ENCODE results near the gene CRK. TPM values are rescaled to one million over a fixed set of nuclear protein-coding genes. Genes with fewer than 3 reads are reported as not detected.

CRK gene
- polyA plus RNA-seq, 3 donors, result 65.2 to 69.7 (median 69.4) TPM

DNA sequence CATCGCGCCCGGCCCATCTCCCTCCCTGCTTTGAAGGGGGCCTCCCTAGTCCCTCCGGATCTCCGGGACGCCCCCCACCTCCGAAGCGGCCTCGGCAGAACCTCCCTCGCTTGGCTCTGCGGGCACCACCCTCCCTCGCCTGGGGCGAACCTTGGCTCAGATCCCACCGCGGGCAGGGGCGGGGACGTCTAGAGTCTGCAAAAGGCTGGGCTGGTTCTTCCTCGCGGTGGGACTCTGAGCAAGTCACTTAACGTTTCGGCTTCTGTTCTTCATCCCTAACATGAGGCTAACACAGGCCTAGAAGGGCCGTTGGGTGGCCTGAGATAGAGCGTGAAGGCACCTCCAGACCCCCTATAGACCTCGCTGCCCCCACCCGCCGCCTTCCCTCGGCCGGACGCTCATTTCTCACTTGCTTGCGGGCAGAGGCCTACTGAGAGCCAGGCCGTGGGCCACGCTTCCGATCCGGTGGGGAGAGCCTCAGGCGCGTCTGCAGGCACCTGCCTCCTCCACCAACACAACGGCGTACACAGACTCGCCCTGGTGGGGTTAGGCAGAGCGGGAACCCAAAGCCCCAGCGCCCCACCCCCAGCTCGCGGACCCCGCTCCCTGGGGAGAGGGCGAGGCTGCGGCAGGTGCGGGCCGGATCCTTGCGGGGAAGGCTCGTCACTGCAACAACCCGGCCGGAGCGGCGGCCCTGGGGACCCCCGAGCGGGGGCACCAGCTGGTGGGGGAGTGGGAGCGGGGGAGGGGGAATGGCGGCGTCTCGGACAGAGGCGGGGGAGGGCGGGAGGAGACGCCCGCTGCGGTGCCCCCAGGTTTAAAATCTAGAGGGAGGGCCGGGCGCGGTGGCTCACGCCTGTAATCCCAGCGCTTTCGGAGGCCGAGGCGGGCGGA is 31.0 kb upstream of the CRK start:
- DNase-seq (ENCODE audit: low read depth in 3 of 3, low spot score in 2 of 3), result no peak

DNA sequence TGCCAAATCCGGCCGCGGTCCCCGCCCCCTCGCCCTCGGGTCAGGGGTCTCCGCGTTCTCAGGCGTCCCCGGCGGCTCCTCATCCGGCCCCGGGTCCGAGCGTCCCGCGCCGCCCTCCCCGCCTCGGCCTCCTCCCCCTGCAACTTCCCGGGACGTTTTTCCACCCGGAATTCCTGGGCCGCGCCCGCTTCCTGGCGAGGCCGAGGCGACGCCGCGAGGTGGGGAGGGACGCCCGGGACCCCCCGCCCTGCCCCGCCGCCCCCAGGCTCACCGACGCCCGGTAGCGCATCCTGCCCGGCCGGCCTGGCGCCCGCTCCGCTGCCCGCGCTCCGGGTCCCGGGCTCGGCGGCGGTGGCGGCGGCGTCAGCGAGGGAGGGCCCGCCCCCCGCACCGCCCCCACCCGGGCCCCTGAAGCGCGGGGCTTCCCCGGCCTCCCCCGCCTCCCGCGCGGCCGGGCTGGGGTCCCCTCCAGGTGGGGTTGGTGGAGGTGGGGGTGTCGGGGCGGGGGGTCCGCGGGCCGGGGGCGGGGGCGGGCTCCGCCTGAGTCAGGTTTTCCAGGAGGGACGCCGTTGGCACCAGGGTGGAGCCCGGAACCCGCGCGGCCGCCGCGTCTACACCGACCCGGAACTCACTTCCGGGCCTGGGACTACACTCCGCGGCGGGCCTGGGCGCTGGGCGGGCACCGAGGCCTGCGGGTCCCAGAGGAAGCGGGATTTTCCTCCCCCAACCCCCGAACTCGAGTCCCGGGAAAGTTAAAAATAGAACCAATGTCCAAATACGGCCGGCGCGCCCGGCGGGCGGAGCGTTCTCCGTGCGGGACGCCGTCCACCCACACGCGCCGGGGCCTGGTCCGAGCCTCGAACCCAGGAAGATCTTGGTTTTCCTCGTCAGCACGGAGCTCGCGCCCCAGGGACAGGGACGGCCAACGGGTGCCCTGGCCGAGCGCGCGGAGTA is 29.7 kb upstream of the CRK start:
- DNase-seq (ENCODE audit: low read depth in 3 of 3, low spot score in 2 of 3), result no peak

GRCh38 chr17:1484676-1485422 is 28.8 kb upstream of the CRK start:
- DNase-seq (ENCODE audit: low read depth in 3 of 3, low spot score in 2 of 3), result no peak

- DNase-seq (ENCODE audit: low read depth in 3 of 3, low spot score in 2 of 3), result no peak
Measured at GRCh38 chr17:1484060-1484535, 28.1 kb upstream of the CRK start.

- no peak for DNase-seq (ENCODE audit: low read depth in 3 of 3, low spot score in 2 of 3)
Measured at GRCh38 chr17:1482680-1483079, 26.6 kb upstream of the CRK start.

GRCh38 chr17:1481736-1482135 is 25.7 kb upstream of the CRK start:
- DNase-seq (ENCODE audit: low read depth in 3 of 3, low spot score in 2 of 3), result no peak

- DNase-seq (ENCODE audit: low read depth in 3 of 3, low spot score in 2 of 3), result no peak
Measured at GRCh38 chr17:1480747-1481465, 24.9 kb upstream of the CRK start.

DNA sequence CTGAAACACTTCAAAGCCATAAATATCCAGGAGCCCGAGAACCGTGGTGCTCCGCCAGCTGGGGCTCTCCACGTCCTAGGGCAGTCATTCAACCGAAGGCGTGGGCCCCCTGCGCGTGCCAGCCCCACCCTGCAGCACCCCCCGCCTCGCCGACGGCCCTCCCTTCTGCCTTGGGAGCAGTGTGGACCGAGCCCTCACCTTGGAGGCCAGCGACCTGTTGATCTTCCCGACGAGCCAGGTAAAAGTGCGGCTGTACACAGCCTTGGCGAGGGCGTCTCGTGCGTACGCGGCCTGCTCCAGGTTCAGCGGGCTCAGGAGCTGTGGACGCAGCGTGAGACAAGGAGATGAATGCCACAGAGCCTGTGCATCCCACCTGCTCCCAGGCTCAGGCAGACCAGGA is 22.4 kb upstream of the CRK start:
- DNase-seq (ENCODE audit: low read depth in 3 of 3, low spot score in 2 of 3), result no peak

DNA sequence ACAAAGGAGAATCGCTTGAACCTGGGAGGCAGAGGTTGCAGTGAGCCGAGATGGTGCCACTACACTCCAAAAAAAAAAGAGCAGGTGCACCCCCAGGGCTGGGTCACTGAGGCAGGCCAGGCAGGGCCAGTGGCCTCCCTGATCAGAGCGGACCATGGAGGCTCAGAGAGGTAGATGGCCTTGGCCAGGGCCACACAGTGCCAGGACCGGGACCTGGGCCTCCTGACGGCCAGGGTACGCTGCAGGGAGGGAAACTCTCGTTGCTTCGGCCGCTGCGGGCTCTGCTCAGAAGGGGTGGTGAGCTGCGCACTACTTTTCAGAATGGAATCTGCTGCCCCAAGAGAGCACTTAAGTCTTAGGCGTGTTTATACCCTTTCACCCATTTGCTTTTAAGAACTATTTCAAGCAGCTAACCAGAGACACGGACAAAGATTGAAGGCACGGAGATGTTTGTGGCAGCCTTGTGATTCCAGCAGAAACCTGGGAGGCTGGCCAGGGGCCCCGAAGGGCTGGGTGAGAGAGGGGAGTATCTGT is 19.4 kb upstream of the CRK start:
- DNase-seq (ENCODE audit: low read depth in 3 of 3, low spot score in 2 of 3), result no peak

- no peak for DNase-seq (ENCODE audit: low read depth in 3 of 3, low spot score in 2 of 3)
Measured at GRCh38 chr17:1474402-1475189, 18.6 kb upstream of the CRK start.

- DNase-seq (ENCODE audit: low read depth in 3 of 3, low spot score in 2 of 3), result no peak
Measured at GRCh38 chr17:1473841-1474240, 17.8 kb upstream of the CRK start.

- no peak for DNase-seq (ENCODE audit: low read depth in 3 of 3, low spot score in 2 of 3)
Measured at GRCh38 chr17:1473170-1473569, 17.1 kb upstream of the CRK start.

DNA sequence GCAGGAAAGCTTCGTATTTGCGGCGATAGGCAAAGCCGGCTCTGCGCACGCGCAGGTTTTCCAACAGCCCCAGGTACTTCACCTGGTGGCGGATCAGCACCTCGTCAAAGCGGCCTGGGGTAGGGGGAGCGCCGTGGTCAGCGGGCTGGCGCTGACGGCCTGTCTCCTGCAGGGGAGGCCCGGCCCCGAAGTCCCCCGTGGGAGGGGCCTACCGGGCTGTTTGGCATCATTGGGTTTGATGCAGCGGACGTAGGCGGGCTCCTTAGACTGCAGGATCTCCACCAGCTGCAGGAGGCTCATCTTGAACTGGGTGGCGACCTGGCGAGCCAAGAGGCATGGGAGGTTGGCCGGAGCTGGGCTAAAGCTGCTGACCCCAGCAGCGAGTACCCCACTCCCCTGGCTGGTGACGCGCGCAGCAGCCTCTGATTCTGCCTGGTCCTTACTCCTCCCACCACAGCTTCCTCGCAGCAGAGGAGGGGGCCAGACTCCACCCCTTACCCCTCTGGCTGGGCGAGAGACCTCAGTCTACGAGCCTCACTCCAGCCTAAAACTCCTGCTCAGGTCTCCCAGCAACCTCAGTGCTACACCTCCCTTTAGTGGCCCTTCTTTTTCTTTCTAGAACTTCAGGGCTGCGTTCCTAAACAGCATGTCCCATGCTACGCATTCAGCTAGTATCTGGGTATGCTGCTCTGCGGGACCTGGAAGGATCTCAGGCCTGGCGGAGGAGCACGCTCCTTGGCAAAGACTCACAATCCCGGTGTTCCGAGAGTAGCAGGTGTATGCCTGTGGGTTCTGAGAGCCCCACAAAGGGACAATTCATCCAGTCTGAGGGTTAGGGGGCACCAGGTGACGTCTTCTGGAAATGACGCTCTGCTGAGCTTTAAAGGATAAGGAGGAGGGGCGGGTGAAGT is 16.1 kb upstream of the CRK start:
- DNase-seq (ENCODE audit: low read depth in 3 of 3, low spot score in 2 of 3), result no peak

GRCh38 chr17:1471490-1471889 is 15.5 kb upstream of the CRK start:
- DNase-seq (ENCODE audit: low read depth in 3 of 3, low spot score in 2 of 3), result no peak

DNA sequence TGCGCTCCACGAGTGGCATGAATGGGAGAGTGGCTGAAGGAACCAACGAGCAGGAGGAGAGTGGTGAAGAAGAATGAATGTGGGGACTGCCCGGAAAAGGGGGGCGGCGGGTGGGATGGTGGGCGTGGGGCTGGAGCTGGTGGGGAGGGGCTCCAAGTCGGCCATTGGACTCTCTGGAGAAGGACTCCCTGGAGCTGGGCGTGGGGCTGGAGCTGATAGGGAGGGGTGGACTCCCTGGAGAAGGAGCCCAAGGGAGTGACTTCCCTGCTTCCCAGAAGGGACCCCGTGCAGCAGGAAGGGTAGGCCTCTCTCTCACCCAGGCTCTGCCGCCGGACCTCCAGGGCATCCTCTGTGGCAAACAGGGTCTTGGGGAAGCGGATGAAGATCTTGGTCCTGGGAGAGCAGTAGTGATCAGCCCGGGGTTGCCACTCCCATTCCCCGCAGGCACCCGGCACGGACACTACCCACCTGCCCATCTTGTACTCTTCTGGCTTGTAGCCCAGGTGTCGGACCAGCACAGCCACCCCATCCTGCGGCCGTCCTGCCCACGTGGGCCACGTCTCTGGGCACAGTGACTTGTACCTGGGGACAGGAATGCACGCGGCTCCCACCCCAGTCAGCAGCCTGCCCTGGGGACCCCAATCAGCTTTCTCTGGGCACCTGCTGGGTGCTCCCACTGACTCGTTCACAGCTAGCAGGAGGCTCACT is 14.9 kb upstream of the CRK start:
- DNase-seq (ENCODE audit: low read depth in 3 of 3, low spot score in 2 of 3), result no peak

DNA sequence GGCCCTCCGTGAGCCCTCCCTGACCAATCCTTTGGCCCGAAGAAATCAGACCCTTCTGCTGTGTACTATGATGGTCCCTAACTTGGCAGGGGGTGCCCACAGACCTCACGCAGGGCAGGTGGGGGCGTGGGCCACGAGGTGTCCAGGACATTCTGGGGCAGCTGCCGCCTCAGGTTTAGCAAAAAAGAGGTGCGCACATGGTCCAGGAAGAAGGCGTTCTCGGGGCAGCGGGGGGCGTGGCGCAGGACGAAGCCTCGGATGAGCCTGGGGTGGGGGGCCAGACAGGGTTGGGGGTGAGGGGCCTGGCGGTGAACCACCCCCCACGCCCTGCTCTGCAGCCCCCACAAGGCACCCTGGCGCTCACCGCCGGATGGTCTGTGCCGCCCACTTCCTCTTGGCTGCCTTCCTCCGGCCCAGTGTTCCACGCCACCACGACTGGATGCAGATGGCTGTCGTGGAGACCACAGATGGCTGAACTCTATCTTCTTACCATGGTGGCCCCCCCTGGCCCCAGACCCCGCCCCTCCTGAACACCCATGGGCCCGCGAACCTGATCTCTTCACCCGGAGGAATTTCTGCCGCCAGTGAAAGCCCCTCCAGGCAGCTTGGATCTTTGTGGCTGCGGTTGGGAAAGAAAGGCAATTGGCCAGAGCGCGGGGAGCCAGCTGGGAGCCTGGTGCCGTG is 14.2 kb upstream of the CRK start:
- no peak for DNase-seq (ENCODE audit: low read depth in 3 of 3, low spot score in 2 of 3)

Data from right renal cortex interstitium (tissue), 3 donors.